HEK293 (cell line): Measurements from ENCODE around the gene PIP5KL1.

Experiments
- CTCF ChIA-PET: fragments of 350-600 bp; formaldehyde crosslinking; extraction: SDS; loops from one replicate; lab custom pipeline; 2021; ENCODE audit warnings: antibody characterized with exemption; lab: Yijun Ruan, JAX
- POLR2A ChIA-PET: fragments of 300-600 bp; formaldehyde crosslinking; extraction: SDS; loops from one replicate; lab custom pipeline; 2020; ENCODE audit warnings: antibody characterized with exemption, inconsistent platforms; lab: Yijun Ruan, JAX
- H3K27ac ChIP-seq: fragments of 200-500 bp; sonication (Bioruptor generic); 2 replicates; pipeline ENCODE4 v1.5.1; 2014; ENCODE audit warnings: low read depth, low read length, control low read depth, inconsistent platforms; ENCODE audit errors: extremely low read depth
- H3K36me3 ChIP-seq, 2 experiments: fragments of 200-500 bp in 1 of 2; sonication (Bioruptor generic) in 1 of 2; 1 replicate in 1 of 2; 2 replicates in 1 of 2; pipeline ENCODE4 v1.5.1; 2014 to 2017; ENCODE audit warnings: inconsistent platforms in 2 of 2, low read length in 2 of 2; ENCODE audit not compliant: control insufficient read depth in 2 of 2, insufficient read depth in 1 of 2
- H3K4me1 ChIP-seq: fragments of 200-500 bp; sonication (Bioruptor generic); 2 replicates; pipeline ENCODE4 v1.5.1; 2014; ENCODE audit warnings: mild to moderate bottlenecking, low read length, inconsistent platforms; ENCODE audit not compliant: control insufficient read depth, insufficient read depth
- H3K4me3 ChIP-seq: 2 replicates; pipeline ENCODE4 v1.5.1; 2011; ENCODE audit warnings: low read depth, mild to moderate bottlenecking, control low read depth, low read length, moderate library complexity
- H3K9me3 ChIP-seq: fragments of 200-500 bp; sonication (Bioruptor generic); 2 replicates; pipeline ENCODE4 v1.5.1; 2014; ENCODE audit warnings: low read depth, low read length, inconsistent platforms; ENCODE audit not compliant: control insufficient read depth, insufficient read depth
- HOXC10 ChIP-seq: sonication (generic); formaldehyde crosslinking; IDR thresholded peaks from 2 replicates; pipeline ENCODE4 v1.8.1; 2023; ENCODE audit warnings: mild to moderate bottlenecking, missing genetic modification reagents
- HOXD13 ChIP-seq: sonication (generic); formaldehyde crosslinking; IDR thresholded peaks from 2 replicates; pipeline ENCODE4 v1.8.0; 2022; ENCODE audit warnings: missing genetic modification reagents, borderline replicate concordance
- KLF16 ChIP-seq: fragments of 450-650 bp; formaldehyde crosslinking; IDR thresholded peaks from 2 replicates; pipeline ENCODE4 v1.5.1; 2017; ENCODE audit warnings: missing biosample characterization, missing genetic modification characterization
- KLF9 ChIP-seq: fragments of 450-650 bp; formaldehyde crosslinking; IDR thresholded peaks from 2 replicates; pipeline ENCODE4 v1.5.1; 2016; ENCODE audit warnings: missing biosample characterization, missing genetic modification characterization, low read depth
- MEIS1 ChIP-seq: sonication (generic); formaldehyde crosslinking; IDR thresholded peaks from 2 replicates; pipeline ENCODE4 v1.8.1; 2022; ENCODE audit warnings: missing genetic modification reagents, mild to moderate bottlenecking, borderline replicate concordance
- PRDM1 ChIP-seq: fragments of 450-650 bp; formaldehyde crosslinking; IDR thresholded peaks from 2 replicates; pipeline ENCODE4; 2016; ENCODE audit warnings: missing biosample characterization, missing genetic modification characterization
- SP3 ChIP-seq: fragments of 450-650 bp; formaldehyde crosslinking; IDR thresholded peaks from 2 replicates; pipeline ENCODE4 v1.5.1; 2016; ENCODE audit warnings: missing biosample characterization, missing genetic modification characterization
- YY2 ChIP-seq: fragments of 450-650 bp; formaldehyde crosslinking; IDR thresholded peaks from 2 replicates; pipeline ENCODE4 v1.5.1; 2016; ENCODE audit warnings: missing biosample characterization, missing genetic modification characterization
- ZBTB7A ChIP-seq: fragments of 450-650 bp; formaldehyde crosslinking; IDR thresholded peaks from 2 replicates; pipeline ENCODE4 v1.5.1; 2016; ENCODE audit warnings: low read depth, missing biosample characterization, missing genetic modification characterization
- ZFHX2 ChIP-seq: fragments of 450-650 bp; formaldehyde crosslinking; conservative IDR thresholded peaks from 2 replicates; pipeline ENCODE4 v1.5.1; 2016; ENCODE audit warnings: missing biosample characterization, missing genetic modification characterization
- ZFP69B ChIP-seq: fragments of 450-650 bp; formaldehyde crosslinking; IDR thresholded peaks from 2 replicates; pipeline ENCODE4 v1.5.1; 2016; ENCODE audit warnings: missing biosample characterization, missing genetic modification characterization
- ZNF10 ChIP-seq: fragments of 450-650 bp; formaldehyde crosslinking; IDR thresholded peaks from 2 replicates; pipeline ENCODE4 v1.5.1; 2017; ENCODE audit warnings: missing biosample characterization, missing genetic modification characterization
- ZNF132 ChIP-seq: fragments of 450-650 bp; formaldehyde crosslinking; IDR thresholded peaks from 2 replicates; pipeline ENCODE4 v1.5.1; 2017; ENCODE audit warnings: missing biosample characterization, missing genetic modification characterization, borderline replicate concordance
- ZNF202 ChIP-seq: fragments of 450-650 bp; formaldehyde crosslinking; IDR thresholded peaks from 2 replicates; pipeline ENCODE4 v1.5.1; 2016; ENCODE audit warnings: missing biosample characterization, missing genetic modification characterization, borderline replicate concordance
- ZNF214 ChIP-seq: fragments of 450-650 bp; formaldehyde crosslinking; IDR thresholded peaks from 2 replicates; pipeline ENCODE4 v1.5.1; 2017; ENCODE audit warnings: missing biosample characterization, mild to moderate bottlenecking, missing genetic modification characterization, borderline replicate concordance
- ZNF426 ChIP-seq: fragments of 450-650 bp; formaldehyde crosslinking; IDR thresholded peaks from 2 replicates; pipeline ENCODE4 v1.5.1; 2017; ENCODE audit warnings: missing biosample characterization, missing genetic modification characterization, mild to moderate bottlenecking, inconsistent platforms, moderate library complexity
- ZNF473 ChIP-seq: fragments of 450-650 bp; formaldehyde crosslinking; IDR thresholded peaks from 2 replicates; pipeline ENCODE4 v1.5.1; 2017; ENCODE audit warnings: missing biosample characterization, missing genetic modification characterization
- ZNF521 ChIP-seq: fragments of 450-650 bp; formaldehyde crosslinking; IDR thresholded peaks from 2 replicates; pipeline ENCODE4 v1.5.1; 2017; ENCODE audit warnings: missing biosample characterization, mild to moderate bottlenecking, missing genetic modification characterization
- ZNF585B ChIP-seq: fragments of 450-650 bp; formaldehyde crosslinking; IDR thresholded peaks from 2 replicates; pipeline ENCODE4 v1.5.1; 2016; ENCODE audit warnings: missing biosample characterization, missing genetic modification characterization
- ZNF626 ChIP-seq: fragments of 450-650 bp; sonication (Bioruptor Pico); formaldehyde crosslinking; IDR thresholded peaks from 2 replicates; pipeline ENCODE4 v1.5.1; 2018; ENCODE audit warnings: missing biosample characterization, missing genetic modification characterization, inconsistent platforms
- ZNF660 ChIP-seq: fragments of 450-650 bp; IDR thresholded peaks from 2 replicates; pipeline ENCODE4 v1.5.1; 2018; ENCODE audit warnings: missing biosample characterization, mild to moderate bottlenecking, missing genetic modification characterization
- ZNF785 ChIP-seq: fragments of 450-650 bp; formaldehyde crosslinking; IDR thresholded peaks from 2 replicates; pipeline ENCODE4 v1.5.1; 2016; ENCODE audit warnings: missing biosample characterization, missing genetic modification characterization
- TF ChIP-seq, protein P1 (sequence below): fragments of 450-650 bp; formaldehyde crosslinking; IDR thresholded peaks from 2 replicates; pipeline ENCODE4 v1.5.1; 2016; ENCODE audit warnings: missing biosample characterization, missing genetic modification characterization, borderline replicate concordance
- TF ChIP-seq, protein P2 (sequence below): fragments of 450-650 bp; formaldehyde crosslinking; IDR thresholded peaks from 2 replicates; pipeline ENCODE4 v1.5.1; 2016; ENCODE audit warnings: missing biosample characterization, missing genetic modification characterization
- TF ChIP-seq, protein P3 (sequence below): fragments of 450-650 bp; formaldehyde crosslinking; IDR thresholded peaks from 2 replicates; pipeline ENCODE4 v1.5.1; 2016; ENCODE audit warnings: missing biosample characterization, missing genetic modification characterization
- TF ChIP-seq, protein P4 (sequence below): fragments of 450-650 bp; formaldehyde crosslinking; IDR thresholded peaks from 2 replicates; pipeline ENCODE4 v1.5.1; 2016; ENCODE audit warnings: missing biosample characterization, missing genetic modification characterization

PIP5KL1 gene

DNA sequence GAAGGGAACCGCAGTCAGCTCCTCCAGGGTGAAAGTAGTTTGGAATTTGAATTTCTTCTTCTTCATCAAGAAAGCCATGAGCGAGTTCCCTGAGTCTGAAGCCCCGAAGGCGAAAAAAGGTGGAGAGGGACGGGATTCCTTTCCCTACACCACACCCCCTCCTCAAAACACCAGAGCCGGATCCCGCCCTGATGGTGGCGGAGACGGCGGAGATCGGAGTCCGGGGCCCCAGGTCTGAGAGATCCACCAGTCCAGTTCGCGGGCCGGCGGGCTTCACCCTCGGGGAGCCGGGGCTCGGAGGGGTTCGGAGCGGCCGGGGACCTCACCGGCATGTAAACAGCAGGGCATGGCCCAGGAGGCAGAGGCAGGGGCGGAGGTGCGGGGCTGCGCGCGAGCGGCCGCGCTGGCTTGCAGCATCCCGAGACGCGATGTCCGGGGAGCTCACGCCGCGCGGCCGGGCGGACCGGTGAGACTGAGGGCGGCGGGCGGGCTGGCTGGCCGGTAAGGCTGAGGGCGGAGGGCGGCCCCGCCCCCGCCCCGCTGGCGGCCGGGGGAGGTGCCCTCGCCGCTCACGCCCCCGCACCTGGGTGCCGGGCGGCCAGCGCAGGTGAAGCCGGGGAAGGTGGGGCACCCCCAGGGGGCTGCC is 49.6 kb upstream of the PIP5KL1 start (continued):
- TF ChIP-seq ZFP69B (tag by site-specific recombination) (no peak), SP3 (peak; percentile 14; the same call in 1 of the 2 replicates), YY2 (tag by site-specific recombination) (no peak)
- TF ChIP-seq, all 188 proteins: peak for 6

DNA sequence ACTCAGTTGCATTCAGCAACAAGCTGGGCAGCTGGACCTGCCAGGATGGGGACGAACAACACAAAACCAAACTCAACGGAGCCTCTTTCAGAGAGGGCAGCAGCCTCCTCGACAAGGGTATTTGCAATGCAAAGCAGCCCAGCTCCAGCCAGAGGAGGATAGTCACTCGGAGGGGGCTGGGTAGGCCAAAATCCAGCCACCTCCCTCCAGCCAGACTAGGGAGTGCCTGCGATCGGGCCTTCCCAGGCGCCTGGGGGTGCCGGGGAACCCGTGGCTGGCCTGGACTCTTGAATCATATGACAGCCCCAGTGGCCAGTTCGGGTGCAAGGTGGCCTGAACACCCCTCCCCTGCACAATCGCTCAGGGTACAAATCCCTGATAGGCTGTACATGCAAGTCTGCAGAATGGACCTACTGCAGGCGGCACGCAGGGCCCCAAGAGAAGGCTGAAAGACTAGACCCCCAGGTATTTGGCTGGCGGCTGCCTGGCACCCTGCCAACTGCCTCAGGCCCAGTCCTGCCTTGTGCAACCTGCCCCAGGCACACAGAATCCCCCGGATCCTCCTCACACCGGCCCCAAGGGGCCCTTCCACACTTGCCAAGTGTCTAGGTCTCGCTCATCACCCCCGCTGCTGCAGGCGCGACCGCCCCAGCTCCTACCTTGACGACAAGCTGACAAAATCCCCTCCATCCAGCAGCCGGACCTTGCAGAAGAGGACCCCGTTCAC is 48.9 kb upstream of the PIP5KL1 start:
- ChIA-PET CTCF (interaction anchor here (1.0 to 10.0 kb wide), 9 partner anchors 25 to 145 kb away, joined by 3 to 94 read pairs (median 4); no protein-coding TSS in a partner anchor), POLR2A (interaction anchor here (0.6 to 2.8 kb wide), 9 partner anchors 9 to 392 kb away, joined by 3 to 19 read pairs (median 6); partner anchors contain the start of gene URM1)
- Histone ChIP-seq H3K4me3 (peak overlapping the region; percentile 66), H3K9me3 (no peaks in the 10 kb centered on the region), H3K36me3 (peaks cover 0 to 3% of the 10 kb centered on the region in 2 experiments; a peak in 1 of 3 replicates), H3K4me1 (peaks cover 6% of the 10 kb centered on the region; the same call in 1 of the 2 replicates), H3K27ac (peak overlapping the region; percentile 81; the same call in 1 of the 2 replicates)
- no peak for TF ChIP-seq ZNF202
- no peak for TF ChIP-seq ZNF426 (tag by site-specific recombination)
- TF ChIP-seq, protein P1, sequence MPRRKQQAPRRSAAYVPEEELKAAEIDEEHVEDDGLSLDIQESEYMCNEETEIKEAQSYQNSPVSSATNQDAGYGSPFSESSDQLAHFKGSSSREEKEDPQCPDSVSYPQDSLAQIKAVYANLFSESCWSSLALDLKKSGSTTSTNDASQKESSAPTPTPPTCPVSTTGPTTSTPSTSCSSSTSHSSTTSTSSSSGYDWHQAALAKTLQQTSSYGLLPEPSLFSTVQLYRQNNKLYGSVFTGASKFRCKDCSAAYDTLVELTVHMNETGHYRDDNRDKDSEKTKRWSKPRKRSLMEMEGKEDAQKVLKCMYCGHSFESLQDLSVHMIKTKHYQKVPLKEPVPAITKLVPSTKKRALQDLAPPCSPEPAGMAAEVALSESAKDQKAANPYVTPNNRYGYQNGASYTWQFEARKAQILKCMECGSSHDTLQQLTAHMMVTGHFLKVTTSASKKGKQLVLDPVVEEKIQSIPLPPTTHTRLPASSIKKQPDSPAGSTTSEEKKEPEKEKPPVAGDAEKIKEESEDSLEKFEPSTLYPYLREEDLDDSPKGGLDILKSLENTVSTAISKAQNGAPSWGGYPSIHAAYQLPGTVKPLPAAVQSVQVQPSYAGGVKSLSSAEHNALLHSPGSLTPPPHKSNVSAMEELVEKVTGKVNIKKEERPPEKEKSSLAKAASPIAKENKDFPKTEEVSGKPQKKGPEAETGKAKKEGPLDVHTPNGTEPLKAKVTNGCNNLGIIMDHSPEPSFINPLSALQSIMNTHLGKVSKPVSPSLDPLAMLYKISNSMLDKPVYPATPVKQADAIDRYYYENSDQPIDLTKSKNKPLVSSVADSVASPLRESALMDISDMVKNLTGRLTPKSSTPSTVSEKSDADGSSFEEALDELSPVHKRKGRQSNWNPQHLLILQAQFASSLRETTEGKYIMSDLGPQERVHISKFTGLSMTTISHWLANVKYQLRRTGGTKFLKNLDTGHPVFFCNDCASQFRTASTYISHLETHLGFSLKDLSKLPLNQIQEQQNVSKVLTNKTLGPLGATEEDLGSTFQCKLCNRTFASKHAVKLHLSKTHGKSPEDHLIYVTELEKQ (tag by site-specific recombination) = no peak
- no peak for TF ChIP-seq HOXD13
- no peak for TF ChIP-seq ZNF585B (tag by site-specific recombination)
- no peak for TF ChIP-seq ZNF785 (tag by site-specific recombination)
- no peak for TF ChIP-seq ZNF521 (tag by site-specific recombination)
- TF ChIP-seq ZNF626 (tag by site-specific recombination) = no peak
- no peak for TF ChIP-seq MEIS1 (CRISPR knock-in tag)
- no peak for TF ChIP-seq PRDM1 (tag by site-specific recombination)
- no peak for TF ChIP-seq ZNF132
- TF ChIP-seq ZNF660 (tag by site-specific recombination) = peak; percentile 72; the same call in 1 of the 2 replicates
- TF ChIP-seq ZNF10 = no peak
- TF ChIP-seq ZNF473 (tag by site-specific recombination) = no peak
- TF ChIP-seq, protein P2, sequence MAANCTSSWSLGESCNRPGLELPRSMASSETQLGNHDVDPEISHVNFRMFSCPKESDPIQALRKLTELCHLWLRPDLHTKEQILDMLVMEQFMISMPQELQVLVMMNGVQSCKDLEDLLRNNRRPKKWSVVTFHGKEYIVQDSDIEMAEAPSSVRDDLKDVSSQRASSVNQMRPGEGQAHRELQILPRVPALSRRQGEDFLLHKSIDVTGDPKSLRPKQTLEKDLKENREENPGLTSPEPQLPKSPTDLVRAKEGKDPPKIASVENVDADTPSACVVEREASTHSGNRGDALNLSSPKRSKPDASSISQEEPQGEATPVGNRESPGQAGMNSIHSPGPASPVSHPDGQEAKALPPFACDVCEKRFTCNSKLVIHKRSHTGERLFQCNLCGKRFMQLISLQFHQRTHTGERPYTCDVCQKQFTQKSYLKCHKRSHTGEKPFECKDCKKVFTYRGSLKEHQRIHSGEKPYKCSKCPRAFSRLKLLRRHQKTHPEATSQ = no peak
- no peak for TF ChIP-seq KLF16 (tag by site-specific recombination)
- no peak for TF ChIP-seq ZBTB7A (tag by site-specific recombination)
- TF ChIP-seq, protein P3, sequence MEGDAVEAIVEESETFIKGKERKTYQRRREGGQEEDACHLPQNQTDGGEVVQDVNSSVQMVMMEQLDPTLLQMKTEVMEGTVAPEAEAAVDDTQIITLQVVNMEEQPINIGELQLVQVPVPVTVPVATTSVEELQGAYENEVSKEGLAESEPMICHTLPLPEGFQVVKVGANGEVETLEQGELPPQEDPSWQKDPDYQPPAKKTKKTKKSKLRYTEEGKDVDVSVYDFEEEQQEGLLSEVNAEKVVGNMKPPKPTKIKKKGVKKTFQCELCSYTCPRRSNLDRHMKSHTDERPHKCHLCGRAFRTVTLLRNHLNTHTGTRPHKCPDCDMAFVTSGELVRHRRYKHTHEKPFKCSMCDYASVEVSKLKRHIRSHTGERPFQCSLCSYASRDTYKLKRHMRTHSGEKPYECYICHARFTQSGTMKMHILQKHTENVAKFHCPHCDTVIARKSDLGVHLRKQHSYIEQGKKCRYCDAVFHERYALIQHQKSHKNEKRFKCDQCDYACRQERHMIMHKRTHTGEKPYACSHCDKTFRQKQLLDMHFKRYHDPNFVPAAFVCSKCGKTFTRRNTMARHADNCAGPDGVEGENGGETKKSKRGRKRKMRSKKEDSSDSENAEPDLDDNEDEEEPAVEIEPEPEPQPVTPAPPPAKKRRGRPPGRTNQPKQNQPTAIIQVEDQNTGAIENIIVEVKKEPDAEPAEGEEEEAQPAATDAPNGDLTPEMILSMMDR (tag by site-specific recombination) = no peak
- no peak for TF ChIP-seq ZNF214 (tag by site-specific recombination)
- TF ChIP-seq KLF9 (tag by site-specific recombination) = no peak
- TF ChIP-seq, protein P4, sequence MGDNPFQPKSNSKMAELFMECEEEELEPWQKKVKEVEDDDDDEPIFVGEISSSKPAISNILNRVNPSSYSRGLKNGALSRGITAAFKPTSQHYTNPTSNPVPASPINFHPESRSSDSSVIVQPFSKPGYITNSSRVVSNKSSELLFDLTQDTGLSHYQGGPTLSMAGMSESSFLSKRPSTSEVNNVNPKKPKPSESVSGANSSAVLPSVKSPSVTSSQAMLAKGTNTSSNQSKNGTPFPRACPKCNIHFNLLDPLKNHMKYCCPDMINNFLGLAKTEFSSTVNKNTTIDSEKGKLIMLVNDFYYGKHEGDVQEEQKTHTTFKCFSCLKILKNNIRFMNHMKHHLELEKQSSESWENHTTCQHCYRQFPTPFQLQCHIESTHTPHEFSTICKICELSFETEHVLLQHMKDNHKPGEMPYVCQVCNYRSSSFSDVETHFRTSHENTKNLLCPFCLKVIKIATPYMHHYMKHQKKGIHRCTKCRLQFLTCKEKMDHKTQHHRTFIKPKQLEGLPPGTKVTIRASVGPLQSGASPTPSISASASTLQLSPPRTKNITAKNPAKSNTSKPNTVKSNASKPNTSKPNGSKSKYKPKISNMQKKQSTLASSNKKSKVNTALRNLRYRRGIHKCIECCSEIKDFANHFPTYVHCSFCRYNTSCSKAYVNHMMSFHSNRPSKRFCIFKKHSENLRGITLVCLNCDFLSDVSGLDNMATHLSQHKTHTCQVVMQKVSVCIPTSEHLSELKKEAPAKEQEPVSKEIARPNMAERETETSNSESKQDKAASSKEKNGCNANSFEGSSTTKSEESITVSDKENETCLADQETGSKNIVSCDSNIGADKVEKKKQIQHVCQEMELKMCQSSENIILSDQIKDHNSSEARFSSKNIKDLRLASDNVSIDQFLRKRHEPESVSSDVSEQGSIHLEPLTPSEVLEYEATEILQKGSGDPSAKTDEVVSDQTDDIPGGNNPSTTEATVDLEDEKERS = no peak
- no peak for TF ChIP-seq HOXC10
- no peak for TF ChIP-seq ZFHX2 (tag by site-specific recombination)
